GM12801 (cell line): Measurements from ENCODE around the gene TPRN.

Source experiments
- TF ChIP-seq, protein P1 (sequence below): IDR thresholded peaks from one replicate; pipeline ENCODE4 v1.5.1; 2011; ENCODE audit warnings: control low read depth; ENCODE audit not compliant: insufficient read length; ENCODE audit errors: extremely low read depth

Gene TPRN

DNA sequence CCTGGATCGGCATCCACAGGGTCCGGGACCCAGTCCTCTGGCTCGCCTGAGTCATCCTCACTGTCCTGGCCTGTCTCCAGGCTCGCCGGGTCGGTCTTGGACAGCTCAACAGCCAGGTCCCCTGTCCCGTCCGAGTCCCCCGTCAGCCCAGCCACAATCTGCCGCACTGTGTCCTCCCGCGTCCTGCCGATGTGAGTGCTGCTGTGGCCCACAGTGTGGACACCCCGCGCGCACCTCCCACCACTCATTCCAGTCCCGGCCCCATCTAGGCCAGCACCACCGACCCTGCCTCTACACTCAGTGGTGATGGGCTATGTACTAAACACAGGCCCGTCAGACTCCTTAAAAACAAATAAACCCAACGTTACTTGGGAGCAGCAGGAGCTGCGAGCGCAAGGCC is 18.9 kb downstream of the TPRN start:
- TF ChIP-seq, protein P1, sequence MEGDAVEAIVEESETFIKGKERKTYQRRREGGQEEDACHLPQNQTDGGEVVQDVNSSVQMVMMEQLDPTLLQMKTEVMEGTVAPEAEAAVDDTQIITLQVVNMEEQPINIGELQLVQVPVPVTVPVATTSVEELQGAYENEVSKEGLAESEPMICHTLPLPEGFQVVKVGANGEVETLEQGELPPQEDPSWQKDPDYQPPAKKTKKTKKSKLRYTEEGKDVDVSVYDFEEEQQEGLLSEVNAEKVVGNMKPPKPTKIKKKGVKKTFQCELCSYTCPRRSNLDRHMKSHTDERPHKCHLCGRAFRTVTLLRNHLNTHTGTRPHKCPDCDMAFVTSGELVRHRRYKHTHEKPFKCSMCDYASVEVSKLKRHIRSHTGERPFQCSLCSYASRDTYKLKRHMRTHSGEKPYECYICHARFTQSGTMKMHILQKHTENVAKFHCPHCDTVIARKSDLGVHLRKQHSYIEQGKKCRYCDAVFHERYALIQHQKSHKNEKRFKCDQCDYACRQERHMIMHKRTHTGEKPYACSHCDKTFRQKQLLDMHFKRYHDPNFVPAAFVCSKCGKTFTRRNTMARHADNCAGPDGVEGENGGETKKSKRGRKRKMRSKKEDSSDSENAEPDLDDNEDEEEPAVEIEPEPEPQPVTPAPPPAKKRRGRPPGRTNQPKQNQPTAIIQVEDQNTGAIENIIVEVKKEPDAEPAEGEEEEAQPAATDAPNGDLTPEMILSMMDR: no peak

DNA sequence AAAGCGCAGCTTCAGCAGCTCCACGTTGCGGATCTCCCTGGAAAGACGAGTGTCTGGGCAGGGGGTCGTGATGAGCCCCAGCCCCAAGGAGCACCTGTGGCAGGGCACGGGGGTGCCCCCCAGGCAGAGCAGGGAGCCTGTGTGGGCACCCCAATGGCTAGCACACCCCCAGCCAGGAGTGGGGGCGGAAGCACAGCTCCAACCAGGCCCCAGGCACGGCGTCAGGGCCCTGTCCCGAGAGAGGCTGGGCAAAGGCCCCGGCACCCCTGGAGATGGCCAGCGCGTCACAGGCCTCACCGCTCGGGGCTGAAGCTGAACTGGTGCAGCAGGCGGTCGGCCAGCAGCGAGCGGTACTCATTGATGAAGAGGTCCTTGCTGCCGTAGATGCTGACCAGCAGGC is 20.1 kb downstream of the TPRN start:
- TF ChIP-seq, protein P1: no peak

DNA sequence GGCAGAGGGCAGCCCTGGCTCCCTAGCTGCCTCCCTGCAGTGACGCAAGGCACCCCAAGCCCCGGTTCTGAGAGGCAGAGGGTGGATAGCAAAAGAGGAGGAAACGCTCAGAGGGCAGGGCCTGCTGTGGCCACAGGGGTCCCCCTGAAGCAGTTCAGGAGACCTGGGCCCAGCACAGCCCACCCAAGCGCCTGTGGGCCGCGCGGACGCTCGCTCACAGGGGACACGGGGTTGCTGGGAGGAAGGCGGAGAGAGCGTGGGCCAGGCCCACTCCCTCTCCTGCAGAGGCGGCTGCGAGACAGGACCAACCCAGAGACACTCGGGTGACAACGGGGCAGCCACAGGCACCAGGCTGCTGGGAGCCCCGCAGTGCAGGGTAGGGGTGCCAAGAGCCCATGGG is 20.8 kb downstream of the TPRN start:
- TF ChIP-seq, protein P1: no peak

DNA sequence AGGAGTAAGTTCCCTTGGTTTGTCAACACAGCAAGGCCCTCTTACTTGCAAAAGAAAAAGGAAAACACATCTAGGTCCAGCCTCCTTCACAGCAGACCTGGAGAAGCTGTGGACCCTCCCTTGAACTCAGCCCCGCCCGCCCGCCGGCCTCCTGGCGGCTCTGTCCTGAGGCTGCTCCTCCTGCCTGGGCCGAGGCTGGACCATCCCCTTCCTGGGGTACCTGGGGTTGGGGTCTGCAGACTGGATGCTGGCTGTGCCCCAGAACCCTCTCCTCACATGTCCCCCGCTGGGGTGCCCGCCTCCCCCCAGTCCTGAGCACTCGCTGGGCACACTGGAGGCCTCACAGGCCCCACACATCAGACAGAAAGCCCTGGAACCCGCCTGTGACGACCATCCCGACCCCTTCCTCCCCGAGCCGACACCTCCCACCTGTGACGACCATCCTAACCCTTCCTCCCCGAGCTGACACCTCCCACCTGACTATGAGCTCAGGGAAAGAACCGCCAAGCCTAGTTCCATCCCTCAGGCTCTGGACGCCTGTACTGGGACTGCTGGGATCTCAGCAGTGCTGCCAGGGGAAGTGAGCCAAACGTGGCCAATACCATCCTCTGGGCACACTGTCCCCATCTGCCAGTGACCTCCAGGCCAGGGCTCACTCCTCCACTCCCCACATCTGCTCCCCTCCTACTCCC is 21.5 kb downstream of the TPRN start:
- TF ChIP-seq, protein P1: no peak

DNA sequence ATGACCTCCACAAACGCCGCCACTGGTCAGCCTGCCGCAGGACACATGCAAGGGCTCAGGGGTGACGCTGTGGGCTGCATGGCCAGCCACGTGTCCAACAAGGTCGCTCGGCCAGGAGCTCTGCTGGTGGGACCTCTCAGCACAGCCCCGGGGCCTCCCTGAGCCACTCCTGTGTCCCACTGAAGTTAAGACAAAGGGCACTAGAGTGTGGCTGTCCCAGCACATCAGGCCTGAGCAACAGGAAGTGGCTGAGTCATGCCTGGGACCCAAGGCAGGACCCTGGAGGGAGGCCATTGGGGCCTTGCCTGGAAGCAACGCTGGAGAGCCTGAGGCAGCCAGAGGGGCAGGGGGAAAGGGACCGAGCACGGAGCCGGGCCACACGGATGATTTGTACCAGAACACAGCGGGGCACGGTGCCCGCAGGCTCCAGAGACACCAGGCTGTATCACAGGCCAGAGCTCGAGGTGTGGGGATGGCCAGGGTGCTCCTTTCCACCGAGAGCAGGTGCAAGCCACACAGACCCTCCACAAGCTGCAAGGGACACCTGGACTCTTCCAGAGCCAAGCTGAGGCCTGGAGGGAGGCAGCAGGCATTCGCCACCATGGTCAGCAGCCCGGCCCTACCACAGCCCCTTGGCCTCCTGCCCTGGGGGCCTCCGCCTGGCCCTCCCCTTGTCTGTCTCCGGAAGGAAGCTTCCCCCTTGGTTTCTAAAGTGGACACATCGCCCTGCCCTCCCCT is 22.2 kb downstream of the TPRN start:
- TF ChIP-seq, protein P1: no peak

DNA sequence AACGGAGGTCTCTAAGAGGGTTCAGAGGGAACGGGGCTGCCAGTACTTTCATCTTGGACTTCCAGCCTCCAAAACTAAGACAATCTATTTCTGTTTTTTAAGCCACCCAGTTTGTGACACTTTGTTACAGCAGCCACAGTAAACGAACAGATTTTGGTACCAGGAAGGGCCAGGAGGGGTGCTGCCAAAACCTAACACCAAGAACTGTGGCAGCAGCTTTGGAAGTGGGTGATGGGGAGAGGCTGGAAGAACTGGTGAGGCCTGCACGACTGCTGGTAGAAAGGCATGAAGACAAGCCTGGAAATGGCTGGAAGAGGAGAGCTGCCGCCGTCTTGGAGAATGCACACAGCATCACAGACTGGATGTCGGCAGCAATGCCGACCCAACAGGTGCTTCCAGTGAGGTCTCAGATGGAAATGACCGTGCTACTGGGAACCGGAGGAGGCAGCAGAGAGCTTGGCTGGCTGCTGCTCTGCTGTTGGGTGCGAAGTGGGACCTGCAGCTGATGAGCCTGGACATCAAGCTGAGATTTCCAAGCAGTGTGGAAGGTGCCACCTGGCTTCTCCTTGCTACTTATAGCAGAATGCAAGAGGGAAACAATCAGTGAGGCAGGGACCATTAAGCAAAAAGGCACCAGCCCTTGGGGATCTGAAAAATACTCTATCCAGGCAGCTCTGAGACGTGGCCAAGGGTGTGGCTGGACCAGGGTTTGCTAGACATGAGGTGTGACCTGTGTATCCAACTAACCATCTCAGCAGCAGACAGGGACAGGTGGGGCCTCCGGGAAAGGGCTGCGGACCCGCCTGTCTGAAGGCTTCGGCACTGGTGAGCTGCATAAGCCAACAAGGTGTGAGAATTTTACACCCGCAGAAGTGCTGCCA is 24.0 kb downstream of the TPRN start:
- TF ChIP-seq, protein P1: no peak

DNA sequence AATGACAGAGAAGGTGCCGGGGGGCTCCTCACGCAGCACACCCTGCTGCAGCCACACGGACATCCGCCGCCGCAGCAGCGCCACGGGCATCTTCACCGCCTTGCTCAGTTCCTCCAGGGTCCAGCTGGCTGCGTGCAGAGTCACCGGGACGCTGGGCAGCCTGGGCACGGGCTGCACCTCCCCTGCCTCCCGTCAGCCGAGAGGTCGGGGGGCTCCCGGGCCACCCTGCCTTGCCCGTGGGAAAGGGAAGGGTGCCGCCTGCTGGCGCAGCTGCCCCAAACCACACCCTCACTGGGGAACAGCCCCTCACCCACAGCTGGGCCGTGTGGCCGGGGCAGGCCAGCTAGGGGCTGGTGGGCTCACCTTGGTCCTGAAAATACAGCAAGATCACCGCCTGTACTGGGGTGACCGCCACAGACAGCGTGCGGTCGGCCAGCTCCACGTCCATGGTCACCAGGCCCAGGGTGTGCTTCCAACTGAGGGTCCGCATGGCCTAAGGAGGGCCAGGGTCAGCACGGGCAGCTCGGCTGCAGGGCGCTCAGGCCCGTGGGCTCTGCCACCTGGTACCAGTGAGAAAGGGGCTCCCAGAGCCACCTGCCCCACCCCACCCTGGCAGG is 25.1 kb downstream of the TPRN start:
- TF ChIP-seq, protein P1: no peak
